Measurements from ENCODE around the gene MYO1B. TPM values are rescaled to one million over a fixed set of nuclear protein-coding genes. Genes with fewer than 3 reads are reported as not detected.

The MYO1B gene
- total RNA-seq, 1 donor: 246 TPM

DNA sequence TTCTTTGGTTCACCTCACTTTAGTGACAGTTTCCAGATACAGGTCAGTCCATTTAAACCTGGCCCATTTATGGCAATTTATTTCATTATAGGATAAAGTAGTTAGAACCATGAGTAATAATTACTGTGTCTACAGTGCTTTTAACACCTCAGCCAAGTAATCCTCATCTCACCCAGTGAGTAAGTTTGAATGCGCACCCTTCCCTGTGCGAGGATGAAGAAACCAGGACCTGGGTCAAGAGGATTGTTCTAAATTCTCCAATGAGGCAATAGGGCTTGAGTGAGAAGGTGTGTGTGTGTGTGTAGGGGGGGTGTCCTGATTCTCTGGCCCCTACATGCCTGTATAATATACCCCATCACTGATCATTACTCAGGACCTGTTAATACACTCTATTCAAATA, 854 bp upstream of the MYO1B start:
- Histone ChIP-seq H3K79me2 (ENCODE audit: insufficient read depth, low read length) (peaks cover 38% of the 10 kb centered on the region), H4K20me1 (ENCODE audit: insufficient read depth, low read length) (peaks cover 13% of the 10 kb centered on the region), H3K27me3 (ENCODE audit: insufficient read depth, low read length) (no peaks in the 10 kb centered on the region), H3K9me3 (ENCODE audit: low read depth, low read length) (no peaks in the 10 kb centered on the region), H3K4me2 (ENCODE audit: insufficient read depth, low read length) (peak overlapping the region; percentile 92), H3K4me3 (ENCODE audit: insufficient read depth, low read length) (no peak overlapping the region), H3K27ac (ENCODE audit: low read depth, low read length) (no peak overlapping the region), H2AFZ (ENCODE audit: low read length) (no peak overlapping the region), H3K36me3 (ENCODE audit: insufficient read depth, low read length) (peaks cover 7% of the 10 kb centered on the region), H3K4me1 (ENCODE audit: insufficient read depth, low read length) (peaks cover 23% of the 10 kb centered on the region)
- DNase-seq (ENCODE audit: insufficient read length, low spot score, missing footprints): no peak
- no peak for TF ChIP-seq CTCF (IDR thresholded peaks at IDR 0.05; ENCODE audit: extremely low read depth, low read depth, low read length)

DNA sequence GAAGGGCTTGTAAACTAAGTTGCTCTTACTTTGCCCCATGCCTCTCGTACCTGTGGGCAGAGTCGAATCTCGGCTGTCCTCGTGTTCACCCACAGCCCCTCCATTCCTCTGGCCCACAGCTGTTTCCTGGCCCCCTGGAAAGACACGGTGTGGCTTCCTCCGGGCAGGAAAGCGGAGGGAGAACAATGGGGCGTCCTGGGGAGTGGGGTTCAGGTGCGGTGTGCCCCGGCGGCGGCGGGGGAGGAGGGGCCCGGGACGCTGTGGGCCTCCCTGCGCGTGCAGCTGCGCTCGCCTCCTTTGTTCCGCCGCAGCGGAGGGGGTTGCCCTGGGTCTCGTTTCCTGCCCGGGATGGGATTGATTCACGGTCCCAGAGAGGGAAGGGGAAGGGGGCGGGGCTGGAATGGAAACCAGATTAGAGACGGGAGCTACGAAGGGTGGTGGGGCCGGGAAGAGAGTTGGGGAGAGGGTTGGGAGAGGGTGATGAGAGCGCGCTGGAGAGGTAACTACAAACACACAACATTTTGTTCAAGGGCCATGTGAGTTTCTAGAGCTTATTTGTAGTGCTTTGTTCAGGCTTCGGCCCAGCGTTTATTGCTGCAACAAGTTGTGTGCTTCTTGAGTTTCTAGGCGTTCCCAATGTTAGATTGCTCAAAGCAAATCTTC, 796 bp downstream of the MYO1B start:
- peaks cover 7% of the 10 kb centered on the region for H3K36me3 ChIP-seq (ENCODE audit: insufficient read depth, low read length)
- H3K4me3 ChIP-seq (ENCODE audit: insufficient read depth, low read length): peak overlapping the region; percentile 87
- peak overlapping the region; percentile 92 for H3K4me2 ChIP-seq (ENCODE audit: insufficient read depth, low read length)
- H3K4me1 ChIP-seq (ENCODE audit: insufficient read depth, low read length): peaks cover 38% of the 10 kb centered on the region
- H2AFZ ChIP-seq (ENCODE audit: low read length): peak overlapping the region; percentile 50
- H3K27me3 ChIP-seq (ENCODE audit: insufficient read depth, low read length): no peaks in the 10 kb centered on the region
- H3K9me3 ChIP-seq (ENCODE audit: low read depth, low read length): no peaks in the 10 kb centered on the region
- H3K27ac ChIP-seq (ENCODE audit: low read depth, low read length): peak overlapping the region; percentile 91
- H4K20me1 ChIP-seq (ENCODE audit: insufficient read depth, low read length): peaks cover 29% of the 10 kb centered on the region
- DNase-seq (ENCODE audit: insufficient read length, low spot score, missing footprints): peak; percentile 68
- peaks cover 55% of the 10 kb centered on the region for H3K79me2 ChIP-seq (ENCODE audit: insufficient read depth, low read length)
- no peak for TF ChIP-seq CTCF (IDR thresholded peaks at IDR 0.05; ENCODE audit: extremely low read depth, low read depth, low read length)

DNA sequence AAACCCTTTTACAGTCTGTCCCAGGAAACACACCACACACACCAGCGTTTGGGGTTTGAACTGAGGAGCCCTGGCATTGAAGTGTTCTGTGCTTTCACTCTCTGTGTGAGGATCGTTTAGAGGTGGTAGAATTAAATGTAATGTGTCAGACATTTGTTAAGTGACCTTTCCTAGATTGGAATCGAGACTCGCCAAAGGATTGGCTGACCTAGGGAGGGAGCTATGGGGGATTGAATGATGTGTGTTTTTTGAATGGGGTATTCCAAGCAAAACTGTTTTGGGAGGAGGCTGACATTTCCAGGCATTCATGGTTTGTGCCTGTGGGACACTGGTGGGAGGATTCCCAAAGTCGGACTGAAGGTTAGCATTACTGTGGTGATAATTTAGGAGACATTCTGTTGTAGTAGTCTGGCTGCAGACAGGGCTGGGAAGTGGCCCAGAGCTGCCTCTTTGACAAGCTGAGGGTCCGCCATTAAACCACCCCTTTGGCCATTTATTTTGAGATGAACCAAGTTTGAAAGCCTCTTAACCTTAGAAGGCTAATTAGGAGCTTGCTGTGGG, 1.7 kb downstream of the MYO1B start:
- Histone ChIP-seq H3K4me1 (ENCODE audit: insufficient read depth, low read length) (peaks cover 46% of the 10 kb centered on the region), H3K36me3 (ENCODE audit: insufficient read depth, low read length) (peaks cover 7% of the 10 kb centered on the region), H3K4me3 (ENCODE audit: insufficient read depth, low read length) (peak overlapping the region; percentile 87), H3K9me3 (ENCODE audit: low read depth, low read length) (no peaks in the 10 kb centered on the region), H3K27me3 (ENCODE audit: insufficient read depth, low read length) (no peaks in the 10 kb centered on the region), H4K20me1 (ENCODE audit: insufficient read depth, low read length) (peaks cover 30% of the 10 kb centered on the region), H3K27ac (ENCODE audit: low read depth, low read length) (peak overlapping the region; percentile 91), H2AFZ (ENCODE audit: low read length) (no peak overlapping the region), H3K4me2 (ENCODE audit: insufficient read depth, low read length) (peak overlapping the region; percentile 92), H3K79me2 (ENCODE audit: insufficient read depth, low read length) (peaks cover 64% of the 10 kb centered on the region)
- no peak for TF ChIP-seq CTCF (IDR thresholded peaks at IDR 0.05; ENCODE audit: extremely low read depth, low read depth, low read length)
- no peak for DNase-seq (ENCODE audit: insufficient read length, low spot score, missing footprints)

DNA sequence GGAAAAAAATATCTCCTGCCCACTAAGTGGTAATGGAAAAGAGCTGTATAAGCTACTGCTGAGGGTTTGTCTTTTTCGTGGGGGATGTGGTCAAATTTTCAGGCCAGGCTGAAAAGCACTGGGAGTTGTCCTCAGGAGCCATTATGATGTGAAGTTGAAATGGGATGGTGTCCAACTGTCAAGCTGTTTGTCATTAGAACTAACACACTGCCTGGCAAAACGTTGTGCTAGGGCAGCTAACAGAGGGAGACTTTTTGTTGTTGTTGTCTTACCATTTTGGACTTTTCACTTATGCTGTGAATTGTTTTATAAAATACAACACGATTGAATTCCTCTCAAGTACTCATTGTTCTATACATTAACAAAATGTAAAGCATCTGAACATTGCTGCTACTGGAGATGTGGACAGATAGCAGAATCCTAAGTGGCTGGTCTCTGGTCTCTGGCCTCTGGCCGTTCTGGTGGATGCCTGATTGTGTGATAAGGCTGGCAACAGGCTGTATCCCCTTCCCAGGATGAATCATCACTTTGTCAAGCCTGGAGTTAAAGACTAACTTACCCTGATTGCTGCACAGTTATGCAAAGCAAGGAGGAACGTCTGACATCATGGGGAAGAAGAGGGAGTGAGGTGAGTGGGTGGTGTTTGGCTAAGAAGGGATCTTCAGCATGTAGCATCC, 2.3 kb downstream of the MYO1B start:
- Histone ChIP-seq H3K27me3 (ENCODE audit: insufficient read depth, low read length) (no peaks in the 10 kb centered on the region), H3K79me2 (ENCODE audit: insufficient read depth, low read length) (peaks cover 70% of the 10 kb centered on the region), H3K9me3 (ENCODE audit: low read depth, low read length) (no peaks in the 10 kb centered on the region), H2AFZ (ENCODE audit: low read length) (no peak overlapping the region), H3K4me2 (ENCODE audit: insufficient read depth, low read length) (peak overlapping the region; percentile 92), H3K4me1 (ENCODE audit: insufficient read depth, low read length) (peaks cover 52% of the 10 kb centered on the region), H3K36me3 (ENCODE audit: insufficient read depth, low read length) (peaks cover 7% of the 10 kb centered on the region), H3K27ac (ENCODE audit: low read depth, low read length) (peak overlapping the region; percentile 91), H4K20me1 (ENCODE audit: insufficient read depth, low read length) (peaks cover 36% of the 10 kb centered on the region), H3K4me3 (ENCODE audit: insufficient read depth, low read length) (peak overlapping the region; percentile 87)
- peak; percentile 94 for DNase-seq (ENCODE audit: insufficient read length, low spot score, missing footprints)
- TF ChIP-seq CTCF (IDR thresholded peaks at IDR 0.05; ENCODE audit: extremely low read depth, low read depth, low read length): no peak

Measured in osteoblast (primary cell).